OCI-LY1 (cell line): ENCODE results near the gene SYCE3.

Source experiments
- CTCF ChIP-seq: fragments of 200-600 bp; sonication (generic), shearing (Covaris generic); IDR thresholded peaks from 2 replicates; pipeline ENCODE4 v1.5.1; 2017; ENCODE audit warnings: mild to moderate bottlenecking, antibody characterized with exemption, low read length, moderate library complexity, mixed read lengths
- EZH2 ChIP-seq: fragments of 200-600 bp; sonication (generic), shearing (Covaris generic); IDR thresholded peaks from 2 replicates; pipeline ENCODE4 v1.8.0; 2017; ENCODE audit warnings: borderline replicate concordance, mixed run types, mild to moderate bottlenecking, antibody characterized with exemption, low read length, moderate library complexity, mixed read lengths

- no peak for TF ChIP-seq CTCF
- no peak for TF ChIP-seq EZH2
These were observed 44.1 kb downstream of the SYCE3 start for GRCh38 chr22:50518606-50519005.
